Gastroesophageal sphincter (tissue), 4 donors: ENCODE data around the gene PHF23. TPM values are rescaled to one million over a fixed set of nuclear protein-coding genes. Genes with fewer than 3 reads are reported as not detected.

Source experiments
- ATAC-seq: fragments of 150-250 bp; one replicate; pipeline ENCODE4 v1.9.1; 2016; ENCODE audit warnings: mild to moderate bottlenecking, moderate library complexity
- H3K27ac ChIP-seq, 4 donors: fragments of 200-600 bp; sonication (generic) in 3 of 4; 1 replicate in 3 of 4; 2 replicates in 1 of 4; pipeline ENCODE4 v1.5.1; 2016 to 2019
- H3K27me3 ChIP-seq: fragments of 200-600 bp; sonication (generic); one replicate; pipeline ENCODE4 v1.5.1; 2019
- H3K36me3 ChIP-seq, 2 donors: fragments of 200-600 bp; sonication (generic); one replicate each; pipeline ENCODE4 v1.5.1; 2019; ENCODE audit warnings: control low read depth in 1 of 2
- H3K4me1 ChIP-seq, 3 donors: fragments of 200-600 bp; sonication (generic); 1 replicate in 2 of 3; 2 replicates in 1 of 3; pipeline ENCODE4 v1.5.1; 2016 to 2019; ENCODE audit warnings: control low read depth in 2 of 3
- H3K4me3 ChIP-seq, 2 donors: fragments of 200-600 bp; sonication (generic); one replicate each; pipeline ENCODE4 v1.5.1; 2019; ENCODE audit warnings: mild to moderate bottlenecking in 1 of 2, moderate library complexity in 1 of 2
- H3K9me3 ChIP-seq, 3 donors: fragments of 200-600 bp; sonication (generic); one replicate each; pipeline ENCODE4 v1.5.1; 2017 to 2019; ENCODE audit warnings: control low read depth in 2 of 3
- CTCF ChIP-seq, 4 experiments: fragments of 200-600 bp in 2 of 4; fragments of 450-650 bp in 2 of 4; sonication (generic) in 1 of 4; IDR thresholded peaks; one replicate each; pipeline ENCODE4 v1.5.1; 2017 to 2019; ENCODE audit warnings: antibody characterized with exemption in 4 of 4, mild to moderate bottlenecking in 2 of 4, moderate library complexity in 2 of 4
- EP300 ChIP-seq: sonication (generic); formaldehyde crosslinking; IDR thresholded peaks from one replicate; pipeline ENCODE4 v1.6.1; 2017; ENCODE audit warnings: antibody characterized with exemption, mild to moderate bottlenecking
- POLR2A ChIP-seq, 2 donors: fragments of 450-650 bp; IDR thresholded peaks; one replicate each; pipeline ENCODE4 v1.6.1; 2017; ENCODE audit warnings: antibody characterized with exemption in 2 of 2, mild to moderate bottlenecking in 2 of 2, moderate library complexity in 1 of 2
- POLR2AphosphoS5 ChIP-seq: sonication (generic); formaldehyde crosslinking; IDR thresholded peaks from one replicate; pipeline ENCODE4 v1.6.1; 2017; ENCODE audit warnings: antibody characterized with exemption
- WGBS, 2 donors: methylation state at CpG; one replicate each; pipeline ENCODE4 v1.1.5; 2018; ENCODE audit warnings: low coverage in 1 of 2; 5-methylcytosine and 5-hydroxymethylcytosine counted together
- total RNA-seq, 4 donors: library from RNA; depleted of rRNA; stranded (reverse); fragments of >200 nt; gene quantifications; one replicate each; pipeline ENCODE4 v1.1.0, GENCODE V29; 2016

PHF23 gene
- total RNA-seq, 4 donors from 2014 or later = 29.4 to 38.2 (median 31.0) TPM

- no peak for ATAC-seq
- peaks cover 0 to 44% of the 10 kb centered on the region in 2 donors for H3K36me3 ChIP-seq
- peak overlapping the region; percentile 81 to 98 (median 96) for H3K27ac ChIP-seq
- no peaks in the 10 kb centered on the region for H3K27me3 ChIP-seq
- H3K4me3 ChIP-seq = peak overlapping the region; percentile 53 to 86
- WGBS, 2 donors = 25 to 43% methylated on average over 1 to 2 of the region's 6 CpGs
- TF ChIP-seq POLR2AphosphoS5 (peak; percentile 57), EP300 (no peak), CTCF (IDR thresholded peaks at IDR 0.05) (peak in 3 of 4 experiments; percentile 35 to 65 (median 57))
- no peaks in the 10 kb centered on the region for H3K9me3 ChIP-seq
- peaks cover 0 to 76% (median 24%) of the 10 kb centered on the region in 3 donors for H3K4me1 ChIP-seq
These were observed 43.6 kb upstream of the PHF23 start for GRCh38 chr17:7282752-7283321.

- peak overlapping the region; percentile 53 to 86 for H3K4me3 ChIP-seq
- H3K9me3 ChIP-seq = no peaks in the 10 kb centered on the region
- TF ChIP-seq POLR2AphosphoS5 (peak; percentile 80), EP300 (no peak), CTCF (IDR thresholded peaks at IDR 0.05) (no peak), POLR2A (IDR thresholded peaks at IDR 0.05) (peak in 1 of 2 donors; percentile 36)
- peaks cover 0 to 69% (median 24%) of the 10 kb centered on the region in 3 donors for H3K4me1 ChIP-seq
- WGBS, 2 donors = 3 to 5% methylated on average over 6 to 10 of the region's 43 CpGs
- H3K27me3 ChIP-seq = no peaks in the 10 kb centered on the region
- H3K36me3 ChIP-seq = peaks cover 0 to 37% of the 10 kb centered on the region in 2 donors
- peak; percentile 14 for ATAC-seq
- peak overlapping the region; percentile 81 to 98 (median 96) for H3K27ac ChIP-seq
These were observed 42.9 kb upstream of the PHF23 start for GRCh38 chr17:7281953-7282751.

GRCh38 chr17:7281074-7281952 lies 42.1 kb upstream of the PHF23 start, which contains the start of gene SLC2A4:
TSS of gene SLC2A4 (plus strand) at chr17:7281718. CDS start at chr17:7281935, 217 bp downstream.
- peak within 1 kb of the TSS; percentile 53 to 86 for H3K4me3 ChIP-seq
- TF ChIP-seq EP300 = no peak
- TF ChIP-seq POLR2AphosphoS5 = peak; percentile 84
- peak in 1 of 4 experiments; percentile 23 for TF ChIP-seq CTCF (IDR thresholded peaks at IDR 0.05)
- peak; percentile 78 to 86 for TF ChIP-seq POLR2A (IDR thresholded peaks at IDR 0.05)
- H3K4me1 ChIP-seq = peaks cover 0 to 61% (median 24%) of the 10 kb centered on the region in 3 donors
- no peaks in the 10 kb centered on the region for H3K9me3 ChIP-seq
- no peaks in the 10 kb centered on the region for H3K27me3 ChIP-seq
- peak; percentile 88 for ATAC-seq
- WGBS, 2 donors = no CpG with 5 or more reads among the region's 71 CpGs
- H3K27ac ChIP-seq = peak within 1 kb of the TSS; percentile 81 to 98 (median 96)
- H3K36me3 ChIP-seq = peaks cover 0 to 31% of the 10 kb centered on the region in 2 donors

GRCh38 chr17:7280519-7281073 lies 41.3 kb upstream of the PHF23 start:
- Histone ChIP-seq H3K4me1 (peaks cover 0 to 54% (median 24%) of the 10 kb centered on the region in 3 donors), H3K9me3 (no peaks in the 10 kb centered on the region), H3K36me3 (peaks cover 0 to 24% of the 10 kb centered on the region in 2 donors), H3K27ac (peak overlapping the region; percentile 79 to 98 (median 96)), H3K27me3 (no peaks in the 10 kb centered on the region), H3K4me3 (peak overlapping the region; percentile 22 to 86)
- peak; percentile 70 for ATAC-seq
- TF ChIP-seq CTCF (IDR thresholded peaks at IDR 0.05) (peak in 3 of 4 experiments; percentile 97 to 99 (median 98)), EP300 (no peak), POLR2AphosphoS5 (peak; percentile 51), POLR2A (IDR thresholded peaks at IDR 0.05) (no peak)
- 0% methylated on average over 3 to 17 of the region's 29 CpGs for WGBS, 2 donors
